IMR-90 (cell line): Measurements from ENCODE around the gene SF3B5. TPM values are rescaled to one million over a fixed set of nuclear protein-coding genes. Genes with fewer than 3 reads are reported as not detected.

Source experiments
- ATAC-seq: fragments of 200-7000 bp; cut with Tn5 transposase; 2 replicates; pipeline ENCODE4 v1.9.1; 2020; ENCODE audit warnings: low read depth, mild to moderate bottlenecking, moderate library complexity
- BruUV-seq: library from RNA; stranded (reverse); fragments of 400-500 nt; replicated peaks from 2 replicates; lab custom pipeline; 2021; lab: Mats Ljungman, UMichigan
- CTCF ChIA-PET: fragments of 300-600 bp; formaldehyde crosslinking; extraction: SDS; loops from one replicate; lab custom pipeline; 2021; ENCODE audit warnings: antibody characterized with exemption; lab: Yijun Ruan, JAX
- POLR2A ChIA-PET: fragments of 300-600 bp; sonication (Branson Sonifier 250); formaldehyde crosslinking; loops from one replicate; lab custom pipeline; 2022; ENCODE audit warnings: antibody characterized with exemption; ENCODE audit not compliant: unreplicated experiment; lab: Charles Lee
- DNase-seq: peaks from one replicate; pipeline ENCODE4 v3.0.0; 2013
- H2AFZ ChIP-seq: replicated peaks from 2 replicates; pipeline ENCODE3; 2013; ENCODE audit warnings: low read length, mild to moderate bottlenecking; ENCODE audit not compliant: poor library complexity
- H2AK5ac ChIP-seq: 2 replicates; pipeline ENCODE4 v1.6.1; 2013; ENCODE audit warnings: low read depth, low read length, inconsistent platforms
- H2AK9ac ChIP-seq: replicated peaks from 2 replicates; pipeline ENCODE3; 2013; ENCODE audit warnings: mild to moderate bottlenecking, low read depth, low read length, moderate library complexity; ENCODE audit not compliant: poor library complexity
- H2BK120ac ChIP-seq: 2 replicates; pipeline ENCODE4 v1.6.1; 2013; ENCODE audit warnings: low read depth, low read length, inconsistent platforms
- H2BK15ac ChIP-seq: 3 replicates; pipeline ENCODE4 v1.6.1; 2013; ENCODE audit warnings: low read depth, low read length, inconsistent platforms
- H2BK20ac ChIP-seq: 2 replicates; pipeline ENCODE4 v1.6.1; 2013; ENCODE audit warnings: low read depth, mild to moderate bottlenecking, inconsistent platforms, low read length, moderate library complexity
- H2BK5ac ChIP-seq: 2 replicates; pipeline ENCODE4 v1.6.1; 2013; ENCODE audit warnings: mild to moderate bottlenecking, low read depth, low read length, inconsistent platforms; ENCODE audit not compliant: poor library complexity, severe bottlenecking
- H3K14ac ChIP-seq: replicated peaks from 2 replicates; pipeline ENCODE4 v1.6.1; 2013; ENCODE audit warnings: low read depth, low read length, inconsistent platforms
- H3K18ac ChIP-seq: 2 replicates; pipeline ENCODE4 v1.6.1; 2013; ENCODE audit warnings: low read depth, low read length, control low read depth
- H3K23ac ChIP-seq: 2 replicates; pipeline ENCODE4 v1.6.1; 2013; ENCODE audit warnings: low read depth, low read length, inconsistent platforms
- H3K27ac ChIP-seq: 2 replicates; pipeline ENCODE4 v1.5.1; 2013; ENCODE audit warnings: mild to moderate bottlenecking, control low read depth, low read length; ENCODE audit not compliant: insufficient read depth
- H3K27me3 ChIP-seq: 2 replicates; pipeline ENCODE4 v1.6.1; 2013; ENCODE audit warnings: low read length; ENCODE audit not compliant: control insufficient read depth, insufficient read depth
- H3K36me3 ChIP-seq: 2 replicates; pipeline ENCODE4 v1.6.1; 2013; ENCODE audit warnings: low read length, mixed read lengths; ENCODE audit not compliant: control insufficient read depth, insufficient read depth
- H3K4ac ChIP-seq: 2 replicates; pipeline ENCODE4 v1.6.1; 2013; ENCODE audit warnings: low read depth, low read length, inconsistent platforms
- H3K4me1 ChIP-seq: 2 replicates; pipeline ENCODE4 v1.6.1; 2013; ENCODE audit warnings: low read length, mixed read lengths; ENCODE audit not compliant: control insufficient read depth, insufficient read depth
- H3K4me2 ChIP-seq: 2 replicates; pipeline ENCODE4 v1.6.1; 2013; ENCODE audit warnings: low read depth, mild to moderate bottlenecking, control low read depth, low read length, moderate library complexity
- H3K4me3 ChIP-seq: 2 replicates; pipeline ENCODE4 v1.5.1; 2013; ENCODE audit warnings: low read depth, mild to moderate bottlenecking, control low read depth, low read length, moderate library complexity; ENCODE audit not compliant: insufficient read depth
- H3K56ac ChIP-seq: 2 replicates; pipeline ENCODE4 v1.6.1; 2013; ENCODE audit warnings: low read length, inconsistent platforms; ENCODE audit not compliant: insufficient read depth; ENCODE audit errors: extremely low read depth
- H3K79me1 ChIP-seq, 2 experiments: 2 replicates each; pipeline ENCODE4 v1.6.1; 2013; ENCODE audit warnings: low read length in 2 of 2, inconsistent platforms in 1 of 2, low read depth in 1 of 2
- H3K9ac ChIP-seq: 2 replicates; pipeline ENCODE4 v1.6.1; 2013; ENCODE audit warnings: low read depth, low read length, control low read depth
- H3K9me1 ChIP-seq: 2 replicates; pipeline ENCODE4 v1.6.1; 2013; ENCODE audit warnings: low read length, inconsistent platforms; ENCODE audit not compliant: insufficient read depth
- H3K9me3 ChIP-seq: 2 replicates; pipeline ENCODE4 v1.6.1; 2013; ENCODE audit warnings: low read length; ENCODE audit not compliant: control insufficient read depth, insufficient read depth
- H4K20me1 ChIP-seq: 2 replicates; pipeline ENCODE4 v1.6.1; 2013; ENCODE audit warnings: low read length, inconsistent platforms; ENCODE audit not compliant: insufficient read depth
- H4K5ac ChIP-seq: 2 replicates; pipeline ENCODE4 v1.6.1; 2013; ENCODE audit warnings: mild to moderate bottlenecking, low read depth, low read length, control low read depth
- H4K8ac ChIP-seq, 2 experiments: 2 replicates each; pipeline ENCODE4 v1.6.1; 2013; ENCODE audit warnings: low read depth in 2 of 2, low read length in 2 of 2, control low read depth in 1 of 2, inconsistent platforms in 1 of 2
- H4K91ac ChIP-seq: 2 replicates; pipeline ENCODE4 v1.6.1; 2013; ENCODE audit warnings: low read depth, low read length, inconsistent platforms; ENCODE audit not compliant: insufficient read depth
- BHLHE40 ChIP-seq: fragments of 150-350 bp; IDR thresholded peaks from 2 replicates; pipeline ENCODE4 v1.6.1; 2016; ENCODE audit warnings: mild to moderate bottlenecking, low read depth, low read length
- CEBPB ChIP-seq: IDR thresholded peaks from 2 replicates; pipeline ENCODE4 v1.6.1; 2012; ENCODE audit warnings: low read depth, low read length, improper control_type of control experiment
- CHD1 ChIP-seq: IDR thresholded peaks from 2 replicates; pipeline ENCODE4 v1.6.1; 2012; ENCODE audit warnings: low read depth, low read length, improper control_type of control experiment
- CTCF ChIP-seq: conservative IDR thresholded peaks from 2 replicates; pipeline ENCODE4 v1.5.1; 2012; ENCODE audit warnings: mild to moderate bottlenecking, low read depth, low read length, improper control_type of control experiment
- ELK1 ChIP-seq: fragments of 150-350 bp; IDR thresholded peaks from 2 replicates; pipeline ENCODE4 v1.6.1; 2016; ENCODE audit warnings: low read depth, mild to moderate bottlenecking, low read length, moderate library complexity, borderline replicate concordance
- FOS ChIP-seq: fragments of 150-350 bp; IDR thresholded peaks from 2 replicates; pipeline ENCODE4 v1.6.1; 2016; ENCODE audit warnings: low read depth, low read length
- MAFK ChIP-seq: IDR thresholded peaks from 2 replicates; pipeline ENCODE4 v1.6.1; 2012; ENCODE audit warnings: low read depth, low read length, improper control_type of control experiment
- MAZ ChIP-seq: IDR thresholded peaks from 2 replicates; pipeline ENCODE4 v1.6.1; 2012; ENCODE audit warnings: low read depth, mild to moderate bottlenecking, low read length, improper control_type of control experiment, moderate library complexity, borderline replicate concordance
- MXI1 ChIP-seq: IDR thresholded peaks from 2 replicates; pipeline ENCODE4 v1.6.1; 2012; ENCODE audit warnings: low read depth, mild to moderate bottlenecking, low read length, moderate library complexity, borderline replicate concordance
- NFE2L2 ChIP-seq: fragments of 150-350 bp; IDR thresholded peaks from 2 replicates; pipeline ENCODE4 v1.6.1; 2016; ENCODE audit warnings: low read depth, mild to moderate bottlenecking, low read length
- POLR2A ChIP-seq: IDR thresholded peaks from 2 replicates; pipeline ENCODE4 v1.6.1; 2012; ENCODE audit warnings: mild to moderate bottlenecking, low read depth, low read length
- RAD21 ChIP-seq: IDR thresholded peaks from 2 replicates; pipeline ENCODE4 v1.6.1; 2012; ENCODE audit warnings: low read length, improper control_type of control experiment
- RFX5 ChIP-seq: IDR thresholded peaks from 2 replicates; pipeline ENCODE4 v1.8.0; 2012; ENCODE audit warnings: low read depth, mild to moderate bottlenecking, low read length, moderate library complexity
- SMC3 ChIP-seq: fragments of 150-350 bp; IDR thresholded peaks from 2 replicates; pipeline ENCODE4 v1.6.1; 2016; ENCODE audit warnings: low read depth, mild to moderate bottlenecking, antibody characterized with exemption, low read length, moderate library complexity
- USF2 ChIP-seq: fragments of 150-350 bp; IDR thresholded peaks from 2 replicates; pipeline ENCODE4 v1.6.1; 2017; ENCODE audit warnings: mild to moderate bottlenecking, antibody characterized with exemption, low read length, low read depth
- WGBS, 2 experiments: methylation state at CpG; one replicate each; pipeline versions ENCODE4 v1.1.5 to v1.1.7; 2013; ENCODE audit warnings: missing lambda C conversion rate in 2 of 2; ENCODE audit not compliant: insufficient read length in 1 of 2; ENCODE audit errors: extremely low coverage in 2 of 2; 5-methylcytosine and 5-hydroxymethylcytosine counted together
- dilution Hi-C: fragments of 300-500 bp; cut with HindIII; formaldehyde crosslinking; loops from one replicate; pipeline ENCODE4 v1.14.3; 2018; ENCODE audit warnings: low sequenced_read_pairs; ENCODE audit not compliant: unreplicated experiment
- in situ Hi-C: fragments of 300-500 bp; cut with MboI; formaldehyde crosslinking; loops from 3 replicates; pipeline ENCODE4 v1.14.3; 2019; ENCODE audit warnings: low sequenced_read_pairs, inconsistent platforms, mixed read lengths
- intact Hi-C: fragments of 100-400 bp; cut with micrococcal nuclease; formaldehyde crosslinking; loops from 2 replicates; pipeline ENCODE4 v1.10.0; 2022
- polyA plus RNA-seq, 3 experiments: library from polyadenylated mRNA; depleted of rRNA; stranded (reverse); fragments of >200 nt; gene quantifications; 2 replicates each; pipeline ENCODE4 v1.2.3, GENCODE V29; 2012; ENCODE audit warnings: low replicate concordance in 1 of 3
- total RNA-seq: library from RNA; depleted of rRNA; stranded (reverse); fragments of >200 nt; gene quantifications from 2 replicates; pipeline ENCODE4 v1.2.3, GENCODE V29; 2012

The SF3B5 gene
- total and polyA plus RNA-seq, 2 of the 4 experiments (the other 2 are of a cell fraction) = 227 to 333 TPM

GRCh38 chr6:144087789-144088426 is 7.5 kb downstream of the SF3B5 start:
- no peak overlapping the region for H3K27ac ChIP-seq
- no peak overlapping the region for H2BK20ac ChIP-seq
- ATAC-seq (no peak), DNase-seq (no peak)
- H3K14ac ChIP-seq = no peak overlapping the region
- H3K36me3 ChIP-seq = 0 out of 2 replicates have a peak, but pooled peaks cover 3% of the 10 kb centered on the region
- dilution Hi-C loops = no loop called here
- no peaks in the 10 kb centered on the region for H3K4me1 ChIP-seq
- H3K9ac ChIP-seq = no peak overlapping the region
- no peak overlapping the region for H3K4ac ChIP-seq
- no peak overlapping the region for H3K56ac ChIP-seq
- no peak overlapping the region for H3K4me3 ChIP-seq
- H4K20me1 ChIP-seq = no peaks in the 10 kb centered on the region
- no peak overlapping the region for H2BK15ac ChIP-seq
- TF ChIP-seq CEBPB = no peak
- no peak for TF ChIP-seq MXI1
- TF ChIP-seq FOS = no peak
- no peak for TF ChIP-seq MAZ
- no peak for TF ChIP-seq ELK1
- no peak for TF ChIP-seq CTCF
- TF ChIP-seq SMC3 = no peak
- no peak for TF ChIP-seq CHD1
- no peak for TF ChIP-seq NFE2L2
- TF ChIP-seq BHLHE40 = no peak
- TF ChIP-seq POLR2A = no peak
- TF ChIP-seq RFX5 = no peak
- TF ChIP-seq RAD21 = no peak
- TF ChIP-seq MAFK = no peak
- TF ChIP-seq USF2 = no peak
- no peak overlapping the region for H4K5ac ChIP-seq
- no peak overlapping the region for H4K8ac ChIP-seq
- H3K27me3 ChIP-seq = no peaks in the 10 kb centered on the region
- no peak overlapping the region for H2AK9ac ChIP-seq
- no peak overlapping the region for H2BK120ac ChIP-seq
- no peaks in the 10 kb centered on the region for H3K9me1 ChIP-seq
- ChIA-PET CTCF (no interaction called here), POLR2A (no interaction called here)
- no peak overlapping the region for H2AK5ac ChIP-seq
- in situ Hi-C loops = no loop called here
- H2BK5ac ChIP-seq = no peak overlapping the region
- H3K9me3 ChIP-seq = no peaks in the 10 kb centered on the region
- WGBS, 2 experiments = 89% methylated on average over 4 of the region's 13 CpGs; no CpG with 5 or more reads in 1 of the 2 experiments
- H3K4me2 ChIP-seq = no peak overlapping the region
- no peak overlapping the region for H4K91ac ChIP-seq
- no peak overlapping the region for H3K18ac ChIP-seq
- BruUV-seq = no TSS peak
- intact Hi-C loops = no loop called here
- no peak overlapping the region for H2AFZ ChIP-seq
- H3K79me1 ChIP-seq = no peaks in the 10 kb centered on the region
- H3K23ac ChIP-seq = no peak overlapping the region
